NCI-H1436 treated with DMSO at 0.1 percent for 48 hours (cell line): ENCODE data around the gene CORO7.

ENCODE experiments used
- DNase-seq: peaks from one replicate; lab custom pipeline; 2025; lab: John Stamatoyannopoulos, UW

Gene CORO7

GRCh38 chr16:4384509-4384942, 31.9 kb downstream of the CORO7 start:
- no peak for DNase-seq

- DNase-seq: no peak
Observed at GRCh38 chr16:4383591-4384444, 32.6 kb downstream of the CORO7 start.

- DNase-seq: no peak
Observed at GRCh38 chr16:4382795-4383357, 33.5 kb downstream of the CORO7 start.

- DNase-seq: no peak
Observed at GRCh38 chr16:4381935-4382794, 34.2 kb downstream of the CORO7 start.

GRCh38 chr16:4381072-4381934, 35.1 kb downstream of the CORO7 start:
- DNase-seq: no peak

- DNase-seq: no peak
Observed at GRCh38 chr16:4380119-4381063, 36.0 kb downstream of the CORO7 start.

GRCh38 chr16:4378999-4379690, 37.3 kb downstream of the CORO7 start:
- no peak for DNase-seq

- DNase-seq: no peak
Observed at GRCh38 chr16:4378161-4378666, 38.2 kb downstream of the CORO7 start.

GRCh38 chr16:4377573-4378154, 38.7 kb downstream of the CORO7 start:
- DNase-seq: no peak

GRCh38 chr16:4376893-4377572, 39.4 kb downstream of the CORO7 start:
- DNase-seq: no peak

- DNase-seq: no peak
Observed at GRCh38 chr16:4376126-4376892, 40.1 kb downstream of the CORO7 start.

- no peak for DNase-seq
Observed at GRCh38 chr16:4375717-4376116, 40.7 kb downstream of the CORO7 start.

- DNase-seq: no peak
Observed at GRCh38 chr16:4373909-4374742, 42.3 kb downstream of the CORO7 start.

GRCh38 chr16:4373356-4373908, 43.0 kb downstream of the CORO7 start:
- no peak for DNase-seq

- no peak for DNase-seq
Observed at GRCh38 chr16:4372578-4373355, 43.6 kb downstream of the CORO7 start.
